NCI-H2171 treated with DMSO at 0.1 percent for 48 hours (cell line): ENCODE measurements around the gene HCFC1.

ENCODE experiments used
- DNase-seq: peaks from one replicate; lab custom pipeline; 2025; lab: John Stamatoyannopoulos, UW

The HCFC1 gene

DNA sequence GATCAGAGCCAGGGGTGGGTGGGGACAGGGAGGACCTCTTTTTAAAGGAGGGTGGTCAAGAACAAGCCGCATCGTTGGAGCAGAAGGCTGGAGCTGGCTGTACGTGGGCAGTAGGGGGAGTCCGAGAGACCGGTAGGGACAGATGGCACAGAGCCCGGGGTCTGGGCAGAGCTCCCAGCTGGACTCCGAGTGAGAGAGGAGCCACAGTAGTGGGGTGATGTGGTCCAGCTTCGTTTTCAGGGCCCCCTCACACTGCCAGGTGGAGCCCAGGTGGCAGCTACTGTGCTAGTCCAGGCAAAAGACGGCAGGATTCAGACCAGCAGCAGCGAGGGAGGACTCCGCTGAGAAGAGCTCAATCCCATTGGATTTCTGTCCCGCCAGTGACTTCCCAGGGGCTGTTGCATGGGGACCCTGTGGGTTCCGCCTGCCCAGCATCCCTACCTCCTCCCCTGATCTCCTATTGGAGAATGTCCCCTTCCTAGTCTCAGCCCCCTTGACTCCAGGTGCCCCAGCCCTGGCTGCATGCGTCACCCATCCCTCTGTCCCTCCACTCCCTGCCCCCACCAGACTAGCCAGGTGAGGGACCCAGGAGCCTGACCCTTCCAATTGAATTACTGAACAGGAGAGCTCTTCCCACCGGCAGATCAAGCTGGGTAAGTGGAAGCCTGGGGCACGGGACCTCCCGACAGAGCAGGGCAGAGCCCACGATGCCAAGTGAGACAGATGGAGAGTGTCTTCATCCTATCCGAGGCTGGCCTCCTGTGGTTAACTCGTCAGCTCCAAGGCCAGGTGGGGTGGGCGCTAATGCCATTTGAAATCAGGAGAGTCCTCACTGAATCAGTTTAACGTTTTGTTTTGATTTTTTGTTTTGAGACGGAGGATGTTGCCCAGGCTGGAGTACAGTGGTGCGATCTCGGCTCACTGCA lies 48.4 kb downstream of the HCFC1 start:
- peak; percentile 16 for DNase-seq

DNA sequence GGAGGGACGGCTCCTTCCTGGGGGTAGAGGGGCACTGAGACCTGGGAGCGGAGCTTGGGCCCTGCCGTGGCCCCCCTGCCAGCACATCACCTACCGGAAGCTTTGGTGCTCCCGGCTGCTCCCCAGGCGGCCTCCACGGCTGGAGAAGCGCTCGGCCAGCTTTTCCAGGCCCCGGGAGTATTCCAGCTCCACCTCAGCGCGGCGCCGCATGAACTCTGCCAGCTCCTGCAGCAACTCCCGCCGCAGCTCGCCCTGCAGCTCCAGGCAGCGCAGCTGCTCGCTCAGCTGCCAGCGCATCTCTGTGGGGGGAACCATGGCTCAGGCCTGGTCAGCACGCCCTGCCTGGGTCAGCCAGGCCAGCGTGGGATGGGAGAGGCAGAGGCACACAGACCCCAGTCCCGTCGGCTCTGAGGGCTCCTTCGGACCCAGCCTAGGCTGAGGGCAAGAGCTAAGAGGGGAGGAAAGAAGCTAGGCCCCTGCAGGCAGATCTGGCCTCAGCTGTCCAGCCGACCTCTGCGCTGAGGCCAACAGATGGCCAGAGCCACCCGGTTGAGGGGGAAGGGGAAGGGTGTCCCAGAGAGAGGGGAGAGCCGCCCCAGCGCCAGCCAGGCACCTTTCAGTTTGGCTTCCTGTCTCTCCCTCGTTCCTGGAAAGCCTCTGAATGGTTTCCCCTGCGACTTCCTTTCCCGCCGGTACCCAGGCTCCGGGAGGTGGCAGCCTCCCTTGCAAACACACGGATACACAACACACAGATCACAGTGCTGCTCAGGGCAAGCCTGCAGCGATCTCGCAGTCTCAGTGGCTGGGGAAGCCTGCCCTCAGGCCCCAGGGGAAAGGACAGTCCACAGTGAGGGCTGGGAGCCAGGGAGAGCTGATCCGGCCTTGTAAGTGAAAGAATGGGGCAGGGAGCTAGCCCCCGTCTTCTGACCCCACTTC lies 49.8 kb downstream of the HCFC1 start:
- no peak for DNase-seq

GRCh38 chrX:153921070-153921469 lies 50.5 kb downstream of the HCFC1 start:
- DNase-seq: no peak

DNA sequence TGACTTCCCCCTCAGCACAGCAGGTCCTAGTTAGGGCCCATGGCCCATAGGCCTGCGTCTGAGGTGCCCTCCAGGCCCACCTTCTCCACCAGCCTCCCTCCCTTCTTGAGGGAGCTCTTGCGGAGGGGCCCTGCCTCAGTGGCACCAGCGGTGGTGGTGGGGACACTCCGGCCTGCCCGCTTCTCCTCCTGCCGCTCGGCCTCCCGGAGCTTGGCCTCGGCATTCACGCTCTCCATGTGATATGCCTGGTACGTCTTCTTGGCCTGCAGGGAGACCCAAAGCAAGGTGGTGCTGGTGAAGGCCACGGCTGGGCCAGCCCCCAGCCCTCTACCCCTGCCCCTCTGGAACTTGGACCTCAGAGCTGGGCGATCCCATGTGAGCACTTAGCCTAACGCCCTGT lies 51.1 kb downstream of the HCFC1 start:
- no peak for DNase-seq

DNA sequence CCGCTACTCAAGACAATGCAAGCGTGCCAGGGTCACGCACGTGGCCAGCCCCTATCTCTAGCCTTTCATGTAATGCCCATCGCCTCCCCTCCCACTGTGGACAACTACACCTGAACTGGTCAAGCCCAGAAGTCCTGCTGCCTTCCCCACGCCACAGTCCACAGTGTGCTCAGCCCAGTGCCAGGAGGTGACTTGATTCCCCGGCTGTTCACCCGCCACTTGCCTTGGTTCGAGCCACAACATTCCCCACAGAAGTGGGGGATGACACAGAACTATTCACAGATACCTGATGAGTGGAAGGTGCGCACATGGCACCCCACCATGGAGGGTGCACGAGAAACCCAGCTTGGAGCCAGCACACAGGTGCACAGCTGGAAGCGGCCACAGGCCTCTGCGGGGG lies 52.3 kb downstream of the HCFC1 start:
- no peak for DNase-seq

- DNase-seq: no peak
Measured at GRCh38 chrX:153917869-153918268, 53.7 kb downstream of the HCFC1 start.

DNA sequence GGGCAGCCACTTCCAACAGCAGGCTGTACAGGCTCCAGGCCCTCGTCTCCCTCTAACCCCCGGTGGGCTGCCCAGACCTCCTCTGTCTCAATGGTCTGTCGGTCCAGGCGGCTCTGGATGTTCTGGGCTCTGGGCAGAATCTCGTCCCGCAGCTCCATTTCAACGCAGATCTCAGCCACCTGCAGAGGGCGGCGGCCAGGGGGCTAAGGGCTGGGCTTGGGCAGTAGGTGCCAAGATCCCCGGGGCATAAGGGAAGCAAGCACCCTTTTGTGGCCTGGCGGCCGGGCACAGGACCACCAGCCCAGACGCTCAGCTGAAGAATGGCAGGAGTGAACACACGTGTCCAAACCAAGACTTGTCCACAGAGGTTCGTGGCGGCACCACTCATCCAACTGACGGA lies 57.9 kb downstream of the HCFC1 start:
- DNase-seq: no peak

- DNase-seq: no peak
Measured at GRCh38 chrX:153913211-153913610, 58.4 kb downstream of the HCFC1 start.

DNA sequence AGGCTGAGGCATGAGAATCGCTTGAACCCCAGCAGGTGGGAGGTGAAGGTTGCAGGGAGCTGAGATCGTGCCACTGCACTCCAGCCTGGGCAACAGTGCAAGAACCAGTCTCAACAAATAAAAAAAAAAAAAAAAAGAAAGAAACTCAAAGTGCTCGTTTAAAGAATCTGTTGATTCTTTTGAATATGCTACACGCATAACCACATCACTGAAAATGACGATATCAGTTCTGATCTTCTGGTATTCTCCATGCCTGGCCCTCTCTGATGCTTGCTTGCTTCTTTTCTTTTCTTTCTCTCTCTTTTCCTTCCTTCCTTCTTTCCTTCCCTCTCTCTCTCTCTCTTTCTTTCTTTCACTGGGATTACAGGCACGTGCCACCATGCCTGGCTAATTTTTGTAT lies 59.8 kb downstream of the HCFC1 start:
- DNase-seq: no peak

DNA sequence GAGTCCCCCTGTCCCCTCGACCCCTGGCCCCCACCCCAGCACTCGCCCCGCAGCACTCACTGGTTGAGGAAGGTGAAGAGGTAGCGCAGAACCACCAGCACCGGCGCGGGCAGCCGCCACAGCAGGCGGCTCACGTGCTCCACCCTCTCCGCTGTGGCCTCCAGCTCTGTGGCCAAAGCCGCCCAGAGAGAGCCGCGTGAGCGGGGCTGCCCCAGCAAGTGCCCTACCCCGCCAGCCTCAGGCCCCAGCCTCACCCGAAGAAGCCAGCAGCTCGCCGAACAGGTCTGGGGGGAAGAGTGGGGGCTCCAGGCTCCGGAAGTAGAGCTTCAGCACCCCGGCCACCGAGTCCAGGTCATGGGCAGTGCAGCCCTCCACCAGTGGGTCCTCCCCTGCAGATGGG lies 61.2 kb downstream of the HCFC1 start:
- DNase-seq: no peak

DNA sequence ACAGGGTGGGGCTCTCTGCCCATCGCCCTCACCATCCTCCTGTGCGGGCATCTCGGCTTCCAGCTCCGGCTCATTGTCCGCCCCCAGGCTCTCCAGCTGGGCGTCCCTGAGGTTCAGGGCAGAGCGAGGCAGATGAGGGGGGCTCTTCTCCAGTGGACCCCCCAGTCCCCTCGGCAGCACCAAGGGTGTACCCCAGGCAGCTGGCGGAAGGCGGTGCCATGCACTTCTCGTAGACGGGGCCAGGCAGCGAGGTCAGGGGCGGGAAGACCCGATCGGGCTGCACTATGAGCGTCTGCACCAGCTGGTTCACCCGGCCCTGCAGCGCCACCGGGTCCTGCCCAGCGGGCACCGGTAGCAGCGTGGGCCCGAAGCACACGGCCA lies 61.6 kb downstream of the HCFC1 start:
- no peak for DNase-seq

DNA sequence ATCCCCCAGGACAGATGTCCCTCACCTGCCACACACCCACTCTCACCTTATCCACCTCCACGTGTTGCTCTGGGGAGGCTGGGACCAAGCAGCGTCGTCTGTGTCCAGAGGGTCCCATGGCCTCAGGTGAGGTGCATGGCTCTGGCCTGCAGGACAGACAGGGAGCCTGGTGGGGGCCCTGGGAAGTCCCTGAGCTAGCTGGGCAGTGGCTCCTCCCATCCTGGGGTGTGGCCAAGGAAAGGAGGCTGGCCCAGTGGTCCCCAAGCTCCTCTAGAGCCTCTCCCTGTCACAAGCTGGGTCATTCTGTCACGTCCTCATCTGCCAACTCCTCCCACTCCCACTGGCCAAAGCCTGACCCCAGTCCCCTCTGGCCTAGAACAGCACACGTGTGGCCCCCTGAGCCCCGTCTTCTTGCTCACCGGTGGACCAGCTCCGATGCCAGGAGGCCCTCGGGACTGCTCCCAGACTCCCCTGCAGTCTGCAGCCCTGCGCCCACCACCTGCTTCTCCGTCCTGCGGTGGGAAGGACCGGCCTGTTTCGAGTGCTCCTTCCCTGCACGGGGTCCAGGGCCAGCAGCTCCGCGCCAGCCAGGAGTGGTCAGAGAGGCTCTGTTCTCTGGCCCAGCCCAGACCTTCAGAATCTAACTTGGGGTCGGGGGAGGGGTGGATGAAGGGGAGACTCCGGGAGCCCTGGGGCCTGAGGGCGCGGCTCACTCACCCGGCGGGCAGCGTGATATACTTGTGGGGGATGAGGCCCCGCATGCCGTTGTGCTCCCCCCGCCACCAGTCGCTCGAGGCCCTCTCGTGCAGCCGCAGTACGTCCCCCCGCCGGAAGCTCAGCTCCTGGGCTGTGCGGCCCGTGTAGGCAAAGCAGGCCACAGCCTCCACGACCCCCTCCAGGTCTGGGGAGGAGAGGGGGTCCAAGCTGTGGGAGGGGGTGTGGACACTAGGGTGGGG lies 62.3 kb downstream of the HCFC1 start:
- no peak for DNase-seq

GRCh38 chrX:153908219-153908860 lies 63.3 kb downstream of the HCFC1 start:
- peak; percentile 53 for DNase-seq

DNA sequence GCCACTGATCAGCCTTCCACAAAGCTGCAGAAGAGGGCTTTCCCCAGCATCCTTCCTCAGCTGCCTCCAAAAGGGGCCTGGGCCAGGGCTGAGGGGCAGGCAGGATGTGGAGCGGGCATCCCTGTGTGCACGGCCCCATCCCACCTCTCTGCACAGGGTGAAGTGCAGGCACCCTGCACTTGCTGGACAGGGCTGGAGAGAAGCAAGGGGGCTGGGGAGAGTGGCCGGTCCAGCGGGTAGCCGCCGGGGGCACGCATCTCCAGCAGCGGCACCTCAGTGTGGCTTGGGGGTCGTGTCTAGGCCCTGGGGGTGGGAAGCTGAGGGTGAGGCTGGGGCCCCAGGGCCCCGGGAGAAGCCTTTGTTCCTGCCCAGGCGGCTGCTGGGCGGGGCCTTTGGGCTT lies 64.2 kb downstream of the HCFC1 start:
- no peak for DNase-seq

DNA sequence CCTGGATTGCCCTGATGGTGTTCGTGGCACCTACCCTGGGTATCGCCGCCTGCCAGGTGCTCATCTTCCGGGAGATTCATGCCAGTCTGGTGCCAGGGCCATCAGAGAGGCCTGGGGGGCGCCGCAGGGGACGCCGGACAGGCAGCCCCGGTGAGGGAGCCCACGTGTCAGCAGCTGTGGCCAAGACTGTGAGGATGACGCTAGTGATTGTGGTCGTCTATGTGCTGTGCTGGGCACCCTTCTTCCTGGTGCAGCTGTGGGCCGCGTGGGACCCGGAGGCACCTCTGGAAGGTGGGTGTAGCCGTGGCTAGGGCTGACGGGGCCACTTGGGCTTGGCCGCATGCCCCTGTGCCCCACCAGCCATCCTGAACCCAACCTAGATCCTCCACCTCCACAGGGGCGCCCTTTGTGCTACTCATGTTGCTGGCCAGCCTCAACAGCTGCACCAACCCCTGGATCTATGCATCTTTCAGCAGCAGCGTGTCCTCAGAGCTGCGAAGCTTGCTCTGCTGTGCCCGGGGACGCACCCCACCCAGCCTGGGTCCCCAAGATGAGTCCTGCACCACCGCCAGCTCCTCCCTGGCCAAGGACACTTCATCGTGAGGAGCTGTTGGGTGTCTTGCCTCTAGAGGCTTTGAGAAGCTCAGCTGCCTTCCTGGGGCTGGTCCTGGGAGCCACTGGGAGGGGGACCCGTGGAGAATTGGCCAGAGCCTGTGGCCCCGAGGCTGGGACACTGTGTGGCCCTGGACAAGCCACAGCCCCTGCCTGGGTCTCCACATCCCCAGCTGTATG lies 65.3 kb downstream of the HCFC1 start:
- DNase-seq: no peak

DNA sequence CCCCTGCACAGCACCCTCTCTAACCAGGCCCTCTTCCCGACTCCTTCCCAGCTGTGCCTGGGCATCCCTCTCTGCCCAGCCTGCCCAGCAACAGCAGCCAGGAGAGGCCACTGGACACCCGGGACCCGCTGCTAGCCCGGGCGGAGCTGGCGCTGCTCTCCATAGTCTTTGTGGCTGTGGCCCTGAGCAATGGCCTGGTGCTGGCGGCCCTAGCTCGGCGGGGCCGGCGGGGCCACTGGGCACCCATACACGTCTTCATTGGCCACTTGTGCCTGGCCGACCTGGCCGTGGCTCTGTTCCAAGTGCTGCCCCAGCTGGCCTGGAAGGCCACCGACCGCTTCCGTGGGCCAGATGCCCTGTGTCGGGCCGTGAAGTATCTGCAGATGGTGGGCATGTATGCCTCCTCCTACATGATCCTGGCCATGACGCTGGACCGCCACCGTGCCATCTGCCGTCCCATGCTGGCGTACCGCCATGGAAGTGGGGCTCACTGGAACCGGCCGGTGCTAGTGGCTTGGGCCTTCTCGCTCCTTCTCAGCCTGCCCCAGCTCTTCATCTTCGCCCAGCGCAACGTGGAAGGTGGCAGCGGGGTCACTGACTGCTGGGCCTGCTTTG lies 66.0 kb downstream of the HCFC1 start:
- no peak for DNase-seq

DNA sequence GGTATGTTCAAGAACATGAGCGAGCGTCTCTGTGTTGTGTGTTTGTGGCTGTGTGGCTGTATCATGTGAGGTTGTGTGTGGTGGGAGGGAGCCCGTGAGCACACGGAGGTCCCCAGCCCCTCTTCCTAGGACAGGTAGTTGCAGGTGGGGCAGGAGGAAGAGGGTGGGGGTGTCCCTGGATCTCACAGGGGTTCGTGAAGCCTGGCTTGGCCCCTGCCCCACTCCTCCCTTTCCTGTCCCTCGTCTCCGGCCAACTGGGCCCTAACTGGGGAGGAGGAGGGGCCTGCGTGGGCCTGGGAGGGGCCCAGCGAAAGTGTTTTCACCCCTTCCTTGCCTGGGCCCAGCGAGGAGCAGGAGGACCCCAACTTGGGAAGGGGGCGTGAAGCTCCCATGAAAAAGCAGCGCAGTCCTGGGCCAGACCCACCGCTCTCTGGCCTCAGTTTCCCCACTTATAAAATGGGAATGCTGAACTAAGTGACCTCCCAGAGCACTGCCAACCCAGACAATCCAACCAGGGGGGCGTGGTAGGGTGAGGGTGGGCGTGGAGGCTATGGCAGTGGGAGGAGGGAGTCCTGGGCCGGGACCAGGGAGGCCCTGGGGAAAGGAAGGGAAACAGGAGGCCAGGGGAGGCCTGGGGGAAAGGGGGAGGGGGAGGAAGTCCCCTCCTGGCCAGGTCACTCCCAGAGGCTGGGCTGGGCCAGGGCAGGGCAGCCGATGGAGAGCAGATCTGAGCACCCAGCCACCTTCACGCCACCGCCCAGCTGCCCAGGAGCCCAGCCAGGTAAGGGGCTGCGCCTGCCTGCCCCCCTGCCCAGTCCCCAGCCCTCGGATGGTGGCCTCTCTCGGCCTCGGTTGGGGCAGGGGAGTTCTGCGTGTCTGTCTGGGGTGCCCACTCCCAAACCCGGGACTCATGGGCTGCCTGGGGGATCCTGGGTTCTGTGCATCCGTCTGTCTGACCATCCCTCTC lies 67.3 kb downstream of the HCFC1 start, which contains the start of gene AVPR2:
TSS of gene AVPR2 (plus strand) at position 683 of the 967 bp plus-strand sequence. CDS start 473 bp downstream, outside the sequence.
- no peak for DNase-seq

GRCh38 chrX:153903238-153903980 lies 68.2 kb downstream of the HCFC1 start:
- DNase-seq: no peak
